Stimulated activated CD4-positive, alpha-beta T cell treated with anti-CD3 and anti-CD28 coated beads, Interleukin-15, amount 100 ng/mL, for 24 hours (primary cell): ENCODE results near the gene RAPGEF5.

ENCODE experiments used
- DNase-seq: peaks from one replicate; pipeline ENCODE4 v3.0.0-alpha.2; 2020

Gene RAPGEF5

DNA sequence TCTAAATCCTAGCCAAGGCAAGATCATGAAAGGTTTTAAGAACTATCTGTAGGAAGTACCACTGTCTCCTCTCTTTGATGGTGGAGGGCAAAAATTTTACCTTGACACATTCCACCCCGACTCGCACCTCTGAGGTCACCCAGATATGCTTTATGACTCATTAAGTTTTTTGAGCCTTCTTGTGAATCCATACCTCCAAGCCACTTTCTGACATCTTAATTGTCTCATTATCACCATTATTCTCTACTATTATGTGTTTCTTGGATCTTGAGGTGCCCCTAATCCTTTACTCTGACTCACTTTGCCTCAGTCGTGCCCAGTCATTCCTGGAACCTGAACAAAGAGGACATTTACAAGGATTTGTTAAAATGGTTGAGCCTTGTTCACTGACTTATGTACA is 146.6 kb downstream of the RAPGEF5 start:
- DNase-seq, result no peak

DNA sequence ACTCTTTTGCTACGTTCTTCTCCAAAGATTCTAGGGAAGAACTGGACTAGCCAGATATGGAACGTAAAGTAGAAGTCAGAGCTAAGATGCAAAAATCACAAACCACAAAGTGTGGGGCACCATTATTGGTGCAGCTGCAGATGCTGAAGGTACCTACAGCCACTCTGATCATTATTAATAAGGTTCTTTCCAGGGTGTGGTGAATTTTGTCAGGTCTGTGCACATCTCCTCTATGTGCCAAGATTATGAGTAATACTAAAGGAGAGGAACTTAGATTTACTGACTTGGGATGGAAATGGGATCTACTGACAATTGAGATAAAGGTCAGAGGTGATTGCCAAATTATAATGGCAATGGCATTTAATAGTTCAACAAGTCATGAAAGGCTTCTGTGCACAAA is 148.2 kb downstream of the RAPGEF5 start:
- DNase-seq, result no peak

- no peak for DNase-seq
These were observed 149.2 kb downstream of the RAPGEF5 start for GRCh38 chr7:22207724-22208225.

GRCh38 chr7:22205631-22206030 is 151.3 kb downstream of the RAPGEF5 start:
- no peak for DNase-seq

DNA sequence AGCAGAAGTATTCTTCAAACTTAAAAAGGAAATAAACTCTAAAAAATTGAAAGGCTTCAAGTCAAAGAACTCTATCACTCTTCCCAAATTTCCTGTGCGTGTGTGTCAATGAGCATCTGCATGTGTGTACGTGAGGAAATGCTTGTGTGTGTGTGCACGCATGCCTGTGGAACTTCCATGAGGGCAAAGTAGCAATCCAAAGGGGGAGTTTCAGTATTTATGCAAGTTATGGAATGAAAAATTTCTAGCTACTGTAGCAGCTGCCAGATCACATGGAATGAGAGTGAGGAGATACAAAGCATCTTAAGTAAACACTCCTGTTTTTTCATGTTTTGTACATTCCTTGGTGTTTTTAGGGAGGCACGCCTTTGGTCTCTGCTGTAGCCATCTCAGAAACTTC is 152.6 kb downstream of the RAPGEF5 start:
- DNase-seq, result no peak

- no peak for DNase-seq
These were observed 154.8 kb downstream of the RAPGEF5 start for GRCh38 chr7:22202141-22202540.

- DNase-seq, result no peak
These were observed 155.6 kb downstream of the RAPGEF5 start for GRCh38 chr7:22201186-22201880.

GRCh38 chr7:22200777-22201176 is 156.2 kb downstream of the RAPGEF5 start:
- no peak for DNase-seq

DNA sequence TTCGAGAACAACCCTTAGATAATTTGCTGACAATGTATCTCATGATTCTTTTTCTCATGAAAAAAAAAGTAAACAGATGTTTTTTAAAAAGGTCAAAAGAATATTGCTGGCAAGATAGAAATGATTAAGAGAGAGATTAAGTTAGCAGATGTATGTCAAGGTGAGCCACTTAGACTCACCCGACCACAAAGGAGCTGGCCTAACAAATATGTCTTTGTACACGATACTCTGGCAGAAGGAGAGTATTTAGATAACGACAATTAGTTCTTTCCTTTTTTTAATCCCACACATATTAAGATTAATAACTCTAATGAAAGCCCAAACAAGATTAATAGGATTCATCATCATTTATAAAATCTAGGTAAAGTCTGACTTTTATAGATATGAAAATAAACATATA is 156.7 kb downstream of the RAPGEF5 start:
- DNase-seq, result no peak

DNA sequence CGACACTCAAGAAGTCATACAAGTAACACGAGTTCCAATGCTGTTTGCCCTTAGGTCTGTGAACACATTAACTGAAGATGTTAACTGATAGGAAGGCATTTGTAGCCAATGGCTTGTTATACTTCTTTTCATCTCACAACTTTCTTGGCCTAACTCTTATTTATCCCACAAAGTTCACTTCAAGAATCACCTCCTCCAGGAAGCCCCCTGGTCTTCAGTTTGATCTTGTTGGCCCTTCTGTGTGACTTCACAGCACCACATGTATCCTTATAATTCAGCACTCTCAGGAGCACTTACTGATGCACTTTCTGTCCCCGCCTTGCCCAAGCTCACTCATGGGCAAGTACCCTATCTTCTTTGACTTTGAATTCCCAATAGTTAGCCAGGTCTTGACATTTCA is 159.6 kb downstream of the RAPGEF5 start:
- DNase-seq, result no peak

GRCh38 chr7:22196429-22196828 is 160.5 kb downstream of the RAPGEF5 start:
- no peak for DNase-seq

DNA sequence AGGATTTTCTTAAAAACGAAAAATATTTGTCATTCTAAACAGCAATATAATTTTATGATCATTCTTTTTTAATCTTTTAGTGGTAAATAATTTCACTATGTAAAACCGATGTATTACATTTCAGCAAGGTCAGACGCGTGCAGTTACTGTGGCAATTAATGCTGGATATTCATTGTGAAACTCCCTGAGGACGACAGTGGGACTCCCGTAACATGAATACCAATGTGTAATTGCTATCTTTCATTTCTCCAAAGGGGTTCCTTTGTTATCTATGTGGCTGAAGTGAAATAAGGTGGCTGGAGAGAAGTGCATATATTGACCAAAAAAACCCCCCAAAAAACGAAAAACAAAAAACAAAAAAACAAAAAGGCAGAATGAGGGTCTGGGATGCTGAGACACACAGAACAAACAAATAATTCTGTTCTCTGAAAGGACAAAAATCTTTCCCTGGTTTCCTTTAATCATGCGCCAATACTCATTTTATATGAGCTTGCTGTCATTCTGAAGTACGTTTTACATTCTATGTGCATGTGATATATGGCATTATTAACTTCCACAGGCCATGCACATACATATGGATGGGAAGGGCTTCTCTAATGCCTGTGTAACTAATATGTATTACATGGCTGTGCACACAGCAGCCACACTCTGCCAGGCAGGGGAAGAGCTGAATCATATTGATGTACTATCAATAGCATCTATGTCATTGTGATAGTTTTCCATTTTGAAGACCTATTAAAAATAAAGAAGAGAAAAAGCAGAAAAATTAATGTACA is 161.4 kb downstream of the RAPGEF5 start:
- DNase-seq, result no peak

DNA sequence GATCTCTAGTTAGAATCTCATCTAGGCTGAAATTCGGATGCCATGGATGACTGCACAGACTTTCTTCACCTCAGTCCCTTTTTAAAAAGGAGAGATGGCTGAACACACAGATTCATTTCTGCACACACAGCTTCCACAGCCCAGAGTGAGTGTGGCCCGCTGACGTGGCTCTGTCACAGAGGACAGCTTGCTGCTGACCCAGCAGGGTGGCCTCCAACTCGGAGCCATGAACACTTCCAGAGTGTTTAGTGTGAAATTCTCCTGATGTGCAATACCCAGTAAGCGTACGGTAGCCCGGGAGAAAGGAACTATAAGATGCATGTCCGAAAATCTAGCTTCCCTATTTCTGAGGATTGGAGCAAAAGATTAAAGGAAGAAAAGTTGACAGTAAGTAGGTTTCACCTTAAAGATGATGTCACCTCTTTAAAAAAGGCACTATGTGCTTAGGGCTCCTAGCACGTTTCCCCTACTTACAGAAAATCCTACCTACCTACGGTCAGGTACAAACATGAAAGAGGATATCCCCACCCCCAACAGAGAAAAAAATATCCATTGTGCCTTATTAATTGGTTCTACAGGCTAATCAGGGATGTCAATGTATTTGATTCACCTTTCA is 162.2 kb downstream of the RAPGEF5 start:
- no peak for DNase-seq

DNA sequence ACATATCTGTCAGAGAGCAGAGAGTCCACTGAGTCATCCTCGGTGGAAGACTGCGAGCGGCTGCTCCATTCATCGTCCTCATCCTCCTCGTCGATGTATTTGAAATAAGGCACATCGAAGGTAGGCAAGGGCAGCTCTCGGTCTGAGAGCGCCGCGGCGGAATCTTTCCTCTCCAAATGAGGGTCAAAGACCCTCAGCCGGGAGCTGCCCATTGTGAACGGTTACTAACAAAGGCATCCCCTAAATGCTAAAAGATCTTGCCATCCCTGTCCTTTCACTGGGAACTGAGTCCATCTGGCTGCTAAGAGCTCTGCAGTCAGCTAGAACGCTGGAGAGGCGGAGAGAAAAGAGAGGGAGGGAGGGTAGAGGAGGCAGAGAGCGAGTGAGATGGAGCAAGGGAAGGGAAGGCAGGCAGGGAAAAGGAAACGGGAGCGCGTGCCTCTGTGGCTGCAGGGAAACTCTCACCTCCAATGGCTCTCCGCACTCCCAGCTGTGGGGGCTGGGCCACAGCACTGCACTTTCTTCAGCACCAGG is 163.4 kb downstream of the RAPGEF5 start:
- no peak for DNase-seq

DNA sequence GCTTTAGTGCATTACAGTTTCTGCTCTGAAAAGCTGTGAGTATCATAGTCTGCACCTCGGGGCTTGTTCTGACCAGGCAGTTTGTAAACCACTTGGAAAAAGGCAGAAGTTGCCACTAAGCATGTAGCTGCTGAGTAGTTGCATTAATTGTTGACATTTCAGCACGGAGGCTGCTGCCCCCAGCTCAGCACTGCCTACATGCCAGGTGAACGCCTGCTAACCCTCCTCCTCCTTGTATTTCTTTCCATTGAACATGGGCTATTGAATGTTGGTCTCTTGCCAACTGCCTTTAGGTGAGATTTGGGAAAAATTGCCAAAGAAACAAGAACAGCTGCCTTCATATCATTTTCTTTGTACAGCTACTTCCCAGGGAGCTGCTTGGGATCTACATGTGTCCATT is 164.2 kb downstream of the RAPGEF5 start:
- no peak for DNase-seq

DNA sequence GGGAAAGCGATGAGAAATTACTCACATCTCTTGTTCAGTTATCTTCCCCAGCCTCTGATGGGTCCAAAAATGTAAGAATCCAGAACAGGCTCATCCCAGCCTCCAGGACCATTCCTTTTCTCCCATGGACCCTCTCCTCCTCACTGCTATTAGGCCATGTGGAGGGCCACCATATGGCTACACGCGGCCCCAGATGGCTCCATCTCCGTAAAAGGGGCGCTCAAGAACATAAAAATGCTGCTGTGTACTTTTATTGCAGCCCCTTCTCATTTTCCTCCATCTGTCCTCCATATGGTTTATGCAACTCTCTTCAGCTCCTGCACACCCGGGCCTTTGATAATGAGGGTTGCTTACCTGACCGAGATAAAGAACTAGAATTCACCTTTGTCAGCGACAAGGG is 166.2 kb downstream of the RAPGEF5 start:
- DNase-seq, result no peak

- DNase-seq, result no peak
These were observed 167.2 kb downstream of the RAPGEF5 start for GRCh38 chr7:22189741-22190140.

GRCh38 chr7:22189230-22189629 is 167.7 kb downstream of the RAPGEF5 start:
- no peak for DNase-seq

- no peak for DNase-seq
These were observed 169.1 kb downstream of the RAPGEF5 start for GRCh38 chr7:22187691-22188348.

GRCh38 chr7:22185559-22185958 is 171.4 kb downstream of the RAPGEF5 start:
- DNase-seq, result no peak

- DNase-seq, result no peak
These were observed 172.3 kb downstream of the RAPGEF5 start for GRCh38 chr7:22184549-22185199.

DNA sequence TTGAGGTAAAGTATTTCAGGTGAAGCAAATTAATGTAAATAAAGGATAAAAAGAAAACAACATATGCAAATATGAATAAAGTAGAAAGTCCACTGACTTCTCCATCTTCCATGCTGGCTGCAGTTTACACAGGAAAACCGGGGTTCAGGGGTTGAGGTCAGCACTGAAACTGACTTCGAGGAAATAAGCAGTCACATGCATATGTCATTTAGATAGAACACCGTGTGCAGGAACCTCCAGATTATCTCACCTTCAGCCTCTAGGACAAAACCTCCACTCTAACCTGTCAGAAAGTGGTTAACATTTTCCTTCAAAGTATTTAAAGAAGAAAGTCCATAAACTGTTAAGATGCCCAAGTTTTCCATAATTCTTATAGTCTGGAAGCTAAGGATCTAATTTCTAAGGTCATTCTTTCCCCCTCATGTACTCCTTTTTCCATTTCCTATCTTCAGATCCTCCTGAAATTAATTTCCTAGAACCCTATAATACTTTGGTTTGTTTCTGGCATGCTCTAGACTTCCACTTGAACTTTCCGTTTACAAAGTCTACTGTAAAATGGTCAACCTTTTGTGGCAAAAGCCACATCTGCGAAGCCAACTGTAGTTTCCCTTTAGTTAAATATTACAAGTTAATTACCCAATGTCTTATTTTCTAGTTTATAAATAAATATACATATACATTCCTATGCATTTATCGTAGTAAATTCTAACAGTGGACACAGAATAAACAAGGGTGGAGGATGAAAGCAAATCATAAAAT is 173.3 kb downstream of the RAPGEF5 start:
- DNase-seq, result no peak
